Measurements from ENCODE around the gene FANCC. TPM values are rescaled to one million over a fixed set of nuclear protein-coding genes. Genes with fewer than 3 reads are reported as not detected.

FANCC gene
- polyA plus RNA-seq, 1 donor, result 15.3 TPM

DNA sequence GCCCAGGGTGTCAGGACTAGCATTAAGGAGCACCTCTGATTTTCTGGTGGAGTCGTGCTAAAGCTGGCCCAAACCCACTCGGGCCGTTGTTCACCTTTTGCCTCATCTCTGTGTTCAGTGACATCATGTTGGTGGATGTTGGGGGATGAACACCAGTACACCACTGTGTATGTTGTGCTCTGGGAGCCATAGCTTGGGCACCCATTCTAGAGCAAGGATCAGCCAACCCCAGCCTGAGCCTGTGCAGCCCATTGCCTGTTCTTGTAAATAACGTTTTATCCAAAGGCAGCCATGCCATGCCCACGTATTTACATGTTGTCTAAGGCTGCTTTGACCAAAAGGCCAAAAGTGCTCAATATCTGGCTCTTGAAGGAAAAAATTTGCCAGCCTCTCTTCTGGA, 245.6 kb downstream of the FANCC start:
- DNase-seq (ENCODE audit: low read depth), result no peak

DNA sequence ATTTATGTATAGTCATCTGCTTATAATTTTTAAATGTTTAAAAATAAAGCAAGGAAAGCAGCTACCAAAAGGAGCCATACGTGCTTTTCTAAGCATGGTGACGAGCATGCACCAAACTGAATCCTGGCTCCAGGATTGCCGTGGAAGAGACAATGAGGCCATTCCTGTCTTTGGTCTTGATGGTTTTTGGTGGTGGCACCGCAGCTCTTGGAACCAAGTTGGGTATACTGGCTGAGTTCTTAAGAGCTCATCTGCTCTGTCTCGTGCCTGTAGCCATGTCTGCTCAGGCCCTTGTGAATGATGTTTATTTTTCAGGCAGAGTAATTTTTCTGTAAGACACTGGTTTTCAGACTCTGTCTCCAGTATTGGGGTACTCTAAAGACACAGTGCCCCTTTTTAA, 246.1 kb downstream of the FANCC start:
- no peak for DNase-seq (ENCODE audit: low read depth)

DNA sequence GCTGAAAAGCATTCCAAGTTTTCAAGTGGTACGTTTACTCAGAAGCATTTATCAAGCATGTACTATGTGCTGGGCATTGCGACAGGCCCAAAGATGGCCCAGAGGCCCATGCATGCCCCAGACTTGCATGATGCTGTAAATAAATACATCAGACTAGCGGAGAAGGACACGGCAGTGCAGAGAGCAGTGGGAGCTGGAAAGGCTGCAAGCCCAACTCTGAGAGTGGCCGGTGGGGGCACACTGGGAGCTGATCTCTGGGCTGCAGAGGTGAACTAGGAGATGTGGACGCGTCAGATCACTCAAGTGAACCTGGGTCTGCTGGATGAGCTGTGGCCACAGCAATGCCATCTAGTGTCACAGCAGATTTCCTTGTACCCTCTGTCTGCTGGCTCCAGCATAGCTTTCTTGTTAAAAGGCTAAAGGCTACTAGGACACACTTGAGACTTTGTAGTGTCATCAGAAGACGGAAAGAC, 246.9 kb downstream of the FANCC start:
- no peak for DNase-seq (ENCODE audit: low read depth)

DNA sequence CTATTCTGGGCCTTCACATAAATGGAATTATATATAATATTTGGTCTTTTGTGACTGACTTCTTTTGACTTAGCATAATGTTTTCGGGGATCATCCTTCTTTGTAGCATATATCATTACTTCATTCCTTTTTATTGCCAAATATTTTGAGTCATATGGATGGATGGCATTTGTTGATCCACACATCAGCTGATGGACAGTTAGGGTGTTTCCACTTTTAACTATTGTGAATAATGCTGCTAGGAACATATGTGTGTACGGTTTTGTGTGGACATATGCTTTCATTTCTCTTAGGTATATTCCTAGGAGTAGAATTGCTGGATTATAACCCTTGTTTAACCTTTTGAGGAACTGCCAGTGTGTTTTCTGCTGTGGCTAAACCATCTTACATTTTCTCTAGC, 249.6 kb downstream of the FANCC start:
- no peak for DNase-seq (ENCODE audit: low read depth)

DNA sequence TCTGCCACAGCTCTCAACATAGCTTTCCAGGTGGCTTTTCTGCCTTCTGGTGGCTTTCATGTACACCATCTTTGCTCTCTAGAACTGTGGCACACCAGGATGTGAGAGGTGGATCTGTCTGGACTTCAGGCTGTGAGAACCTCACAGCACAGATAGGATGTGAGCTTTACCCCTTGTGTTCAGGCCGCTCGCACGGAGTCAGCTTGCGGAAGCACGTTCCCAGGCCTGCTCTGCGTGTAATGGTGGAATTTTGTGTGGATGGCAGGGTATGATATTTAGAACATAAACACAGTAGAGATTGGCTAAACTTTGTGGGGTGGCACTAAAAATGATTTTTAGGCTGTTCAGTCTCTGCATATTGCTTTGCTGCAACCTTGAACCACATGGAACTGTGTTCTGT, 250.5 kb downstream of the FANCC start:
- no peak for DNase-seq (ENCODE audit: low read depth)

DNA sequence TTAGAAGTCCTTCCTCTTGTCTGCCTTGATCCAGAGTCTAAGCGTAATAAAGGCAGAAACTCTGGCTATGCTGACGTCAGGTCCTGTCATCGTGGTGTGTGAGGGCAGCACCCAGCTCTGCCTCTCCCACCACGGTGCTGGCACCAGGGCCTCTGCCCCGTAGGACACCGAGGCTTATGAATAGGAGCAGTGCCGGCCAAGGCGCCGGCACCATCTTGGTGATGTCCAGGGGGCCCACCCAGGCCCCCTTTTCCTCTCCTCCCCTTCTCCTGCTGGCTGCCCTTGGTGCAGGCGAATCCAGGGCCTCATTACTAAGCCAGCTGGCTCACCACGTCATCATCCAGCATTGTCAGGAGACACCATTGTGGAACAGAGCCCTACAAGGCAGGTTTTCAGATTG, 252.3 kb downstream of the FANCC start:
- no peak for DNase-seq (ENCODE audit: low read depth)

DNA sequence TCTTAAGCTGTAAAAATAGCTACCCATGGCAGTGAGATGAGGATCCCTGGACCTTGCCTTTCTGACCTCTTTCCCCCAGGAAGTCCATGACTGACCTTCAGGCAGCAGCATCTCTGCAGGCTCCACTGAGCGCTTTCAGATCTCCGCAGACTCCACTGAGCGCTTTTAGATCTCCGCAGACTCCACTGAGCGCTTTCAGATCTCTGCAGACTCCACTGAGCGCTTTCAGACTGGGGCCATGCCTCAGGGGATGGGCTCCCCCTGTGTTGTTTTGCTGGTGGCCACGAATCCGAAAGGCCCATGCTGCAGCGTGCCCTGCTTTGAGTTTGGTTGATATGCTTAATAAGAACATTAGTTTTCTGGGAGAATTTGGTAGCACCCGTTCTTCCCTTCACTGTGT, 254.2 kb downstream of the FANCC start:
- DNase-seq (ENCODE audit: low read depth), result no peak

DNA sequence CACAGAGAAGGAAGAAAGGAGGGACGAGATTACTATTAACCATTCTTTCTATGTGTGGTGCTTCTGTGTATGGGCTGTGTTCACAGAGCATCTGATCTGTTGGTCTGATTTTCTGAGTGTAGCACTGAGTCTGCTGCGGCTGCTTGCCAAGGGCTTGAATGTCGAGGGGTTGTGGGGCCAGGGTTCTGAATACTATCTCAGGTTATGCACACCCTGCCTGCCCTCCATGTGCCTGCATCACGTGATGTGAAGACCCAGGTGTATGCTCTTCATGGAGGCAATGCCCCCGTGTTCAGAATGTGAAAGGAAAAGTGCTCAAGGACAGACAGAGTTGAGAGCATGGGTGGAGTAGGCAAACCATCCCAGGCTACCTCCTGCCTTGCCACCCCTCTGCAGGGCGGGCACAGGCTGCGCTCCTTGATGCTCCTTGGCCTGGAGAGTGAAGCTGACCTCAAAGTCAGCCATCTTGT, 254.9 kb downstream of the FANCC start:
- DNase-seq (ENCODE audit: low read depth), result no peak

DNA sequence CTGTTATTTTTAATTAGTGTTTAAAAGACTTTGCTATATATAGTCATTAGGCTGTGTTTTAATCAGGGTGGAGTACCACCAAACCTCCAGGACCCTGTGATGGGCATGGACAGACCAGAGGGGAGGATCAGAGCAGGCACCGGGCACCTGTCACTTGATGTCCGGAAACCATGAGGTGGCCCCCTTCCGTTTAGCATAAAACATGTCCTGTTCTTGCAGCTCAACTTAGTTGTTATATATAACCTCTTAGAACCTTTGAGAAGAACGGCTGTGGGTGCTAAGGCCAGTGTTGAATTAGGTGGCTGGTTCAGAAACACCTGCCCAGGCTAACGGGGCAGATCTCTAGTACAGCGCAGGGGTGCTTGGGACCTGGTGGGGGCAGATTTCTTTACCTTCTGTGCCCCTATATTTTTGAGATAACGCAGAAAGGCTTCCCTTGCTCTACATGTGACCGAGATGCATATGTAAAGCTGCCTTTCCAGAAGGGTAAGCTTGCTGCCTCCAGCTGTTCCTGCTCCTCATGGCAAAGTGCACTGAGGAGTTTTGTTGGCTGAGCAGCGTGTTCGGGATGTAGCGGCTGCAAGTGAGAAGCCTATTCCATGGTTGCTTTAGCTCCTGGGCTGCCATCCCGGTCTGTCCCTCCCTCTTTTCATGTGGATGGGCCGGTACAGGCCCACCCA, 255.5 kb downstream of the FANCC start:
- DNase-seq (ENCODE audit: low read depth), result no peak

DNA sequence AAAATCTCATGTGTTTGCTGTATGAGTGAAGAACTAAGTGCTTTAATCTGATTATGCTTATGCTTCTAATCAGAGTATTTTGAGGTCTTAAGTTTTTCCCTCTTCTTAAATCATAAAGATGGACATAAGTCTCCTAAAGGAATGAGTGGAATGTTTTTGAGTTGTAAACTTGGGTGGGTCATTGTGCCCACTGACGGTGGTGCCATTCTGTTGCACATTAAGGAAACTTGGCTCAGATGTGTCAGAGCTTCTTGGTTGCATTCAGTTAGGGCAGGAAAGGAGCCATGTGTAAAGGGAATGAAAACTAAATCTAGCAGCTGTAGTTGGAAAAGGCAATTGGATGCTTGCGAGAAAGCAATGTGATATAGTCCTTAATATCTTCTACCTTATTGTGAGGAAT, 256.6 kb downstream of the FANCC start:
- no peak for DNase-seq (ENCODE audit: low read depth)

DNA sequence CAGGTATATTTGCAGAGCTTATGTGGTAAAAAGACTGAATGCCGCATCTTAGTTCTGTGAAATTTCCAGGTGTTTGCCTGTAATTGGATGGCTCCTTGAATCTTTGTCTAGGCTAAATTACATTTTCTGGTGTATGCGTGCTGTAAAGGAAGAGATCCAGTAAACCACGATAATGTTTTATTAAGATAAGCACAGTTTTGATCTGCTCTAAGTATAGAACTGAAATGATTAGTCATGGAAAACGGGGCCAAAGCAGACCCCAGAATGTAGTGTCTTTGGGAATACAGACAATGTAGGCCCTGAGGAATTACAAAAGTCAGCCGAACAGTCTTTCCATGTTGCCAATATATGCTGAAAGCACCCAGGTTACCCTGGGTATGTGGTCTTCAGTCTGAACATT, 257.3 kb downstream of the FANCC start:
- no peak for DNase-seq (ENCODE audit: low read depth)

DNA sequence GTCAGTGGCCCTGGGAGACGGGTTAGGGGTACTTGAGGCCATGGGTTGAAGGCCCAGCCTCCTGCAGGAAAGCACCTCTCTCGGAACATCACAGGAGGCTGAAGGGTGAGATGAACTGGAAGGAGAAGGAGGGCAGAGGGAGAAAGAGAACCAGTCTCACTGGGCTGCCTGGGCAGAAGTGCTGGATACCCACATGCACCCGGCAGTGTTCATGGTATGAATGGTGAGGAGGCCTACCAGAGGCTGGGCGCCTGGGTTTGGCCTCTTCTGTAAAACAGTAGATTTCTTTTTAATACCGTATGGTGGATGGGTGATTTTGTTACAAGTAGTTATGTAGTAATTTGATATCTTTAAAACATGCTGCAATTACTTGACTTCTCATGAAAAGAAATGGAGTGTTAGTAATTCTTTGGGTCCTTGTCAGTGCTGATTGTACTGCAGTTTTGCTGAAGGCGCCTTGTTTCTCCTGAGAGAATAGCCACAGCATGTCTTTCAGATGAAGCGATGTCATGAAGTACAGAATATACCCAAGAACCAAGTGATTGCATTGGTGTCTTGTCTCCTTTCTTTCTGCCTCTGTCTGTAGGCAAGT, 258.6 kb downstream of the FANCC start:
- no peak for DNase-seq (ENCODE audit: low read depth)

DNA sequence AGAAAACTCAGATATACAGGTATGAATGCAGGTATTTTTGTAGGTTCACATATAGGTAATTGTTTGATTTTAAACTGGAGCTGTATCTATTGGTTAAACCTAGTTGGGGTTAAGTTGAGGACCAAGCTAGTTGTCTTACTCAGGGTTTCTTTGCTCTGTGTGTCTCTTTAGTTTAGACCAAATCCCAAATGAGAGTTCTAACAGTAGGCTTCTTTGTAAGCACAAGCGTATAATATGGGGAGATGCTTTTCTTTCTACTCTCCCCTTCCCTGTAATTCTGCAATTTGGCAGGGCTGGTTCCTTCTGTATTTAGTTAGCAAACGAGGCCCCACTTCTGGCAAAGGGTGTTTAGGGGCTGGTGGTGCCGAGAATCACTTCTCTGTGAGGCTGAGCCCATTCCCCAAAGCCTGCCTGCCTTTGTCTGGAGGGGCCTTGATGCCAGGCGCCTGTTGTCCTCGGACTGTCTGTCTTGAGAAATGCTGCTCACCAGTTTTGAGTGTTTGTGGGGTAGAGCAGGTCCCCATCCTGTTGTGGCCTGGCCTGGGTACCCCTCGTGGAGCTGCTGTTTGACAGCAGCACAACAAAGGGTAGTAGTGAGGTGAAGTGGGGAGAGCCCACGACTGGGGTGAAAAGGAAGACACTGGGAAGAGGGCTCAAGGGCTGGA, 259.3 kb downstream of the FANCC start:
- no peak for DNase-seq (ENCODE audit: low read depth)

DNA sequence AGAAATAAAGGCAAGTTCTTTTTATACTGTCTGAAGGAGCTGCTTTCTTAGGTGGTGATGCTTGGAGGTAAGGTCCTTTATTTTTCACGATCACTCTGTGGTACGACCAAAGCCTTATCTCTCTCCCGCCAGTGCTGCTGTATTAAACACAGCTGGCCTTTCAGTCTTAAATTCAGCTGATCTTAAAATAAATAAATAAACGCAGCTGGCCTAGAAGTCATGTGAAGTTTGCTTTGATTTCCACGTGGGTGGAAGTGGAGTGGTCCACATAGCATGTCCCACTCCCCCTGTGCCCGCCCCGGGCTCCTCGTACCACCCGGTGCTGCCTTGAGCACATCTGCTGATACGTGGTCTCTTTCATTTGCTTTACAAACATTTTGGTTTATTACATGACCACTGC, 260.4 kb downstream of the FANCC start:
- no peak for DNase-seq (ENCODE audit: low read depth)

DNA sequence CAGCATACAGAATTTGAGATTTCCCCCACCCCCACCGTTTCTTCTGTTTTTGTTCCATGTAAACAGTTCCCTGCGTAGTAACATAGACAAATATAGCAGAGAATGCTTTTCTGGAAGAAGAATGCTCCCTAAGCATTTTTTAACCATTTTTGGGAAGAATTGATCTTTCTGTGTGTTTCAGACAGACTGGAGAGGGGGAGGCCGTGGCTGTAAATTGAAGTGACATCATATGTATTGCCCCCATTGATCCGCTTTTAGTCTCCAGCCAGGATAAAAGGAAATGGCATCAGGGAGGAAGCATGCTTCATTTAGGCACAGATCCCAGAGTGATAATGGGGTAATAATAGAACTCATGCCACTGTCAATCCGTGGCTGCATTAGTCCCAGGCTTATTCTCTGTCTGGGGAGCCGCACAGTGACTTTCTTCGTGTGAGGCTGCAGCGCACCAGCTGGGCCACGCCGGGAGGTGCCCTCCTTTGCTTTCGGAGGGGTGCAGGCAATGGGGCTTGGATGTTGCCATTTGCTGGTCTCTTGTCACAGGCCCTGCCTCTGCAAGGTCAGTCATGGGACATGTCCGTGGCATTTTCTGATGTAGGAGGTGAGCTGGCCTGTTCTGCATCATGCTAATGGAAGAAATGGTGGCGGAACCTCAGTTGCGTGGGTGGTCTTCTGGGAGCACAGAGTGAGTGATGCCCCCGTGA, 261.5 kb downstream of the FANCC start:
- peak; percentile 69 for DNase-seq (ENCODE audit: low read depth)

DNA sequence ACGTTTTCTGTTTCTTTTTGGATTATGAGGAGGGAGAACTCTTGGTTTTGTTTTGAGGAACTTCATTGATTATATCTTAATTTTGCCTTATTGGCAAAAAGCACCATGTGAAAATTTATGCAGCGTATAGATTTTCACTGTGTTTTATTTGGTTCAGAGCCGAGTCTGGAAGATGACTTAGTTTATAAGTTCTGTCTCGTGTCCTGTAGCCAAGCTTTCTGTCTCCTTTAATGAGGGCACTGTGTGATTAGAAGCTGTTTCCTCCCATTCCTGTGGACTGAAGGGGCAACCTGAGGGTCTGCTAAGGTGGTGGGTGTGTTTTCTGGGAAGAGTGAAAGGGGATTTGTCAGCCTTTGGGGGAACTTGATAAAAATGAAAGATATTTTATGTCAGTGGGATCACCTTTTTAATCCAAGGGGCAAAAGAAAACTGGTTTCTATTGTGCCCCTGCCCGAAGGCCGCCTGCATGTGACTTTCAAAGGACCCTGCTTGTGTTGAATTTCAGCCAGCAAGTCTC, 262.1 kb downstream of the FANCC start:
- DNase-seq (ENCODE audit: low read depth), result no peak

DNA sequence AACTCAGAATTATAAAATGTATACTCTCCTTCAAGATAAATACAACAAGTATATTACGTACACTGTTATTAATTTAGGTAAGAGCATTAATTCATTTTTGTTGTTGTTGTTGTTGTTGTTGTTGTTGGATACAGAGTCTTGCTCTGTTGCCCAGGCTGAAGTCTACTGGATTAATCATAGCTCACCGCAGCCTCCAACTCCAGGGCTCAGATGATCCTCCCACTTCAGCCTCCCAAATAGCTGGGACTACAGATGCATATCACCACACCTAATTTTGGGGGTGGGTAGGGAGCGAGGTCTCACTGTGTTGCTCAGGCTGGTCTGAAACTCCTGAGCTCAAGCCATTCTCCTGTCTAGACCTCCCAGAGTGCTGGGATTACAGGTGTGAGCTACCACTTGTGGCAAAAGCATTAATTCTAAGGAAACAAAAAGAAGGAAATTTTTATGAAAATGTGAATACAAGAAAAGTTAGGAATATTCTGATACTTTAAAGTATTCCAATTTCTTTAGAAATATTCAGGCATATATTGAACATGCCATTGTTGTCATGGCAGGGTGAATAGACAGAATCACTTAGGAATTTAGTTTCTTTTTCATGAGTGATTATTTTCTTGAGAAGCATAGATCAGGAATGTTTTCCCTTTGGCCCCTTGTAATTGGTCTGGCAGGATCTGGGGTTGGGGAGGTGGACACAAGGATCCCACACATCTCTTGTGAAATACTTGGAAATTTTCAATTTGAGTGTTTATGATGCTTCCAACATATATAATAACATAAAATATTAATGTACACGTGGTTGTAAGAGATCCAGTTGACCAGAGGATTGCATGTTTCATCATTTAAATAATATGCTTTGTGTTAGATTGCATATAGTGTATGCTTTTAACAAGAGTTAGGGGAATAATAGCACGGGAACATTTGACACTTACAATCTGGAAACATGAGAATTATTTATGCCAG, 263.6 kb downstream of the FANCC start:
- DNase-seq (ENCODE audit: low read depth), result no peak

DNA sequence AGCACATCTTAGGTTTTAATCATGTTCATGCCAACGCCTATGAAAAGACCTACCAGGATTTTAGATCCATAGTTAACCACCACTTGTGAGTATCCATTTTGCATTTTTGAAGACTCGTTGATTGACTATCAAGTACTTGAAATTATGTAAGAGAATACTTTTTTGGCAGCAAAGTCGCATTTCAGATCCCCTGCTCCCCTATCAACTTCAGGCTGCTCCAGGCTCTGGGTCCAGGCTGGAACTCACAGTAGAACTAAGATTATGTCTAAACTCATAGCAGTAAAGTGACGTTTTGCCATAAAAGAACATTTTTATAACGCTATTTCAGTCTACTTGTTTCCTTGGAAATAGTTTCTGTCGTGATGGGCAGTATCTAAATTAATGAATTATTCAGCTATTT, 267.7 kb downstream of the FANCC start:
- no peak for DNase-seq (ENCODE audit: low read depth)
